GM23248 (cell line): Measurements from ENCODE around the gene CRACDL.

Source experiments
- EZH2 ChIP-seq: fragments of 200-600 bp; sonication (generic); IDR thresholded peaks from 2 replicates; pipeline ENCODE4 v1.6.1; 2018; ENCODE audit warnings: antibody characterized with exemption, mild to moderate bottlenecking; ENCODE audit not compliant: insufficient read depth, poor library complexity, severe bottlenecking
- EZH2phosphoT487 ChIP-seq: fragments of 200-600 bp; sonication (generic); IDR thresholded peaks from 2 replicates; pipeline ENCODE4 v1.6.1; 2018; ENCODE audit warnings: antibody characterized with exemption, moderate library complexity, mild to moderate bottlenecking, low read depth; ENCODE audit not compliant: insufficient read depth

DNA sequence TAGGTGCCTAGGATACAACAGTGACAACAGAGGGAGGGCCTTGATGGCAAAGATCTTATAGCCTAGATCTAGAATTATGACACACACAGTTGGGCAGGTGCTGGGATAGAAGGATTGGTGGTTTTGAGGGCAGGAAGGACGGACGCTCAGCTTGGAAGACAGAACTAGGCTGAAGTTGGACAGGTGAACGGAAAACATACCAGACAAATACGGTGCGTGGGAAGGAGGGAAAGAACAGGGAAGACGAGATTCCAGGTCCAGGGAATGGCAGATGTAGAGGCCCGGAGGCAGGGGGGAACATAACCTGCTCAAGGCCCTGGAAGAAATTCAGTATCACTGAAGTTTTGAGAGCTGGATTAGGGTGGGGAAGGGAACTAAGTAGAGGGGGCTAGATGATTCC, 40.8 kb downstream of the CRACDL start:
- no peak for TF ChIP-seq EZH2
- no peak for TF ChIP-seq EZH2phosphoT487
